IMR-90 (cell line): ENCODE data around the gene PDC. TPM values are rescaled to one million over a fixed set of nuclear protein-coding genes. Genes with fewer than 3 reads are reported as not detected.

Experiments used
- ATAC-seq: fragments of 200-7000 bp; cut with Tn5 transposase; 2 replicates; pipeline ENCODE4 v1.9.1; 2020; ENCODE audit warnings: low read depth, mild to moderate bottlenecking, moderate library complexity
- BruUV-seq: library from RNA; stranded (reverse); fragments of 400-500 nt; replicated peaks from 2 replicates; lab custom pipeline; 2021; lab: Mats Ljungman, UMichigan
- CTCF ChIA-PET: fragments of 300-600 bp; formaldehyde crosslinking; extraction: SDS; loops from one replicate; lab custom pipeline; 2021; ENCODE audit warnings: antibody characterized with exemption; lab: Yijun Ruan, JAX
- POLR2A ChIA-PET: fragments of 300-600 bp; sonication (Branson Sonifier 250); formaldehyde crosslinking; loops from one replicate; lab custom pipeline; 2022; ENCODE audit warnings: antibody characterized with exemption; ENCODE audit not compliant: unreplicated experiment; lab: Charles Lee
- DNase-seq: peaks from one replicate; pipeline ENCODE4 v3.0.0; 2013
- H2AFZ ChIP-seq: replicated peaks from 2 replicates; pipeline ENCODE3; 2013; ENCODE audit warnings: low read length, mild to moderate bottlenecking; ENCODE audit not compliant: poor library complexity
- H2AK5ac ChIP-seq: 2 replicates; pipeline ENCODE4 v1.6.1; 2013; ENCODE audit warnings: low read depth, low read length, inconsistent platforms
- H2AK9ac ChIP-seq: replicated peaks from 2 replicates; pipeline ENCODE3; 2013; ENCODE audit warnings: mild to moderate bottlenecking, low read depth, low read length, moderate library complexity; ENCODE audit not compliant: poor library complexity
- H2BK120ac ChIP-seq: 2 replicates; pipeline ENCODE4 v1.6.1; 2013; ENCODE audit warnings: low read depth, low read length, inconsistent platforms
- H2BK15ac ChIP-seq: 3 replicates; pipeline ENCODE4 v1.6.1; 2013; ENCODE audit warnings: low read depth, low read length, inconsistent platforms
- H2BK20ac ChIP-seq: 2 replicates; pipeline ENCODE4 v1.6.1; 2013; ENCODE audit warnings: low read depth, mild to moderate bottlenecking, inconsistent platforms, low read length, moderate library complexity
- H2BK5ac ChIP-seq: 2 replicates; pipeline ENCODE4 v1.6.1; 2013; ENCODE audit warnings: mild to moderate bottlenecking, low read depth, low read length, inconsistent platforms; ENCODE audit not compliant: poor library complexity, severe bottlenecking
- H3K14ac ChIP-seq: replicated peaks from 2 replicates; pipeline ENCODE4 v1.6.1; 2013; ENCODE audit warnings: low read depth, low read length, inconsistent platforms
- H3K18ac ChIP-seq: 2 replicates; pipeline ENCODE4 v1.6.1; 2013; ENCODE audit warnings: low read depth, low read length, control low read depth
- H3K23ac ChIP-seq: 2 replicates; pipeline ENCODE4 v1.6.1; 2013; ENCODE audit warnings: low read depth, low read length, inconsistent platforms
- H3K27ac ChIP-seq: 2 replicates; pipeline ENCODE4 v1.5.1; 2013; ENCODE audit warnings: mild to moderate bottlenecking, control low read depth, low read length; ENCODE audit not compliant: insufficient read depth
- H3K27me3 ChIP-seq: 2 replicates; pipeline ENCODE4 v1.6.1; 2013; ENCODE audit warnings: low read length; ENCODE audit not compliant: control insufficient read depth, insufficient read depth
- H3K36me3 ChIP-seq: 2 replicates; pipeline ENCODE4 v1.6.1; 2013; ENCODE audit warnings: low read length, mixed read lengths; ENCODE audit not compliant: control insufficient read depth, insufficient read depth
- H3K4ac ChIP-seq: 2 replicates; pipeline ENCODE4 v1.6.1; 2013; ENCODE audit warnings: low read depth, low read length, inconsistent platforms
- H3K4me1 ChIP-seq: 2 replicates; pipeline ENCODE4 v1.6.1; 2013; ENCODE audit warnings: low read length, mixed read lengths; ENCODE audit not compliant: control insufficient read depth, insufficient read depth
- H3K4me2 ChIP-seq: 2 replicates; pipeline ENCODE4 v1.6.1; 2013; ENCODE audit warnings: low read depth, mild to moderate bottlenecking, control low read depth, low read length, moderate library complexity
- H3K4me3 ChIP-seq: 2 replicates; pipeline ENCODE4 v1.5.1; 2013; ENCODE audit warnings: low read depth, mild to moderate bottlenecking, control low read depth, low read length, moderate library complexity; ENCODE audit not compliant: insufficient read depth
- H3K56ac ChIP-seq: 2 replicates; pipeline ENCODE4 v1.6.1; 2013; ENCODE audit warnings: low read length, inconsistent platforms; ENCODE audit not compliant: insufficient read depth; ENCODE audit errors: extremely low read depth
- H3K79me1 ChIP-seq, 2 experiments: 2 replicates each; pipeline ENCODE4 v1.6.1; 2013; ENCODE audit warnings: low read length in 2 of 2, inconsistent platforms in 1 of 2, low read depth in 1 of 2
- H3K9ac ChIP-seq: 2 replicates; pipeline ENCODE4 v1.6.1; 2013; ENCODE audit warnings: low read depth, low read length, control low read depth
- H3K9me1 ChIP-seq: 2 replicates; pipeline ENCODE4 v1.6.1; 2013; ENCODE audit warnings: low read length, inconsistent platforms; ENCODE audit not compliant: insufficient read depth
- H3K9me3 ChIP-seq: 2 replicates; pipeline ENCODE4 v1.6.1; 2013; ENCODE audit warnings: low read length; ENCODE audit not compliant: control insufficient read depth, insufficient read depth
- H4K20me1 ChIP-seq: 2 replicates; pipeline ENCODE4 v1.6.1; 2013; ENCODE audit warnings: low read length, inconsistent platforms; ENCODE audit not compliant: insufficient read depth
- H4K5ac ChIP-seq: 2 replicates; pipeline ENCODE4 v1.6.1; 2013; ENCODE audit warnings: mild to moderate bottlenecking, low read depth, low read length, control low read depth
- H4K8ac ChIP-seq, 2 experiments: 2 replicates each; pipeline ENCODE4 v1.6.1; 2013; ENCODE audit warnings: low read depth in 2 of 2, low read length in 2 of 2, control low read depth in 1 of 2, inconsistent platforms in 1 of 2
- H4K91ac ChIP-seq: 2 replicates; pipeline ENCODE4 v1.6.1; 2013; ENCODE audit warnings: low read depth, low read length, inconsistent platforms; ENCODE audit not compliant: insufficient read depth
- CEBPB ChIP-seq: IDR thresholded peaks from 2 replicates; pipeline ENCODE4 v1.6.1; 2012; ENCODE audit warnings: low read depth, low read length, improper control_type of control experiment
- MAZ ChIP-seq: IDR thresholded peaks from 2 replicates; pipeline ENCODE4 v1.6.1; 2012; ENCODE audit warnings: low read depth, mild to moderate bottlenecking, low read length, improper control_type of control experiment, moderate library complexity, borderline replicate concordance
- WGBS, 2 experiments: methylation state at CpG; one replicate each; pipeline versions ENCODE4 v1.1.5 to v1.1.7; 2013; ENCODE audit warnings: missing lambda C conversion rate in 2 of 2; ENCODE audit not compliant: insufficient read length in 1 of 2; ENCODE audit errors: extremely low coverage in 2 of 2; 5-methylcytosine and 5-hydroxymethylcytosine counted together
- dilution Hi-C: fragments of 300-500 bp; cut with HindIII; formaldehyde crosslinking; loops from one replicate; pipeline ENCODE4 v1.14.3; 2018; ENCODE audit warnings: low sequenced_read_pairs; ENCODE audit not compliant: unreplicated experiment
- in situ Hi-C: fragments of 300-500 bp; cut with MboI; formaldehyde crosslinking; loops from 3 replicates; pipeline ENCODE4 v1.14.3; 2019; ENCODE audit warnings: low sequenced_read_pairs, inconsistent platforms, mixed read lengths
- intact Hi-C: fragments of 100-400 bp; cut with micrococcal nuclease; formaldehyde crosslinking; loops from 2 replicates; pipeline ENCODE4 v1.10.0; 2022
- polyA plus RNA-seq, 3 experiments: library from polyadenylated mRNA; depleted of rRNA; stranded (reverse); fragments of >200 nt; gene quantifications; 2 replicates each; pipeline ENCODE4 v1.2.3, GENCODE V29; 2012; ENCODE audit warnings: low replicate concordance in 1 of 3
- total RNA-seq: library from RNA; depleted of rRNA; stranded (reverse); fragments of >200 nt; gene quantifications from 2 replicates; pipeline ENCODE4 v1.2.3, GENCODE V29; 2012

Gene PDC
- total and polyA plus RNA-seq, 2 of the 4 experiments (the other 2 are of a cell fraction), result not detected

DNA sequence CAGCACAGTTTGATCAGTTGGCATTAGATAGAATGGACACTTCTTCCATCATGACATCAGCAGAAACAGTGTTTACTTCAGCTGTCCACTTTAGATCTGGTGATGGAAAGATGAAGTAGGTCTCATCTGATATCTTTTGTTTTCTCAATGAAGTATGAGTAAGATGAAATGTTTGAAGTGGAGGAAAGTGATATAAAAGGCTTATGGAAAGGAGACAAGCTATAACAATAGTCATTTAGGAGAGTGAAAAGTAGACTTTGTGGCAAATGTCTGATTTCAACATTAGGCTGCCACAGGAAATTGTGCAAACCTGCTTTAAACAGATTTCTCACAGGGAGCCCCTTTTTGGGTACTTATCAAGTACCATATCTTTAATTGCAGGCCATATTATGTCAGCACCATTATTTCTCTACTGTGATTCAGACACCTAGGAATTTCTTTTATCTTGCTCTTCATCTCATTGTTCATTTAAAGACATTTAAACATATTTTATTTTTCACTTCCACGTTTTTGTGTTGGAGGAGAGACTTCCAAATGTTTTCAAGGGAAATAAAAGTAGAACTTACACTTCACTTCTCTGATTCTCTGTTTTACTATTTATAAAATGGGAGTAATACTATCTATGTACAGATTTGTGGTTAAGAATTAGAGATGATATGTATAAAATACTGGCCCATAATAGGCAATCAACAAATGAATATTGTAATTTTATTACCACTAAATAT is 18.1 kb downstream of the PDC start:
- H2BK5ac ChIP-seq, result no peak overlapping the region
- no peak overlapping the region for H3K27ac ChIP-seq
- intact Hi-C loops (no loop called here), dilution Hi-C loops (no loop called here), in situ Hi-C loops (no loop called here)
- no peak overlapping the region for H4K91ac ChIP-seq
- H3K23ac ChIP-seq, result no peak overlapping the region
- no peak overlapping the region for H3K4ac ChIP-seq
- no peaks in the 10 kb centered on the region for H3K9me1 ChIP-seq
- H3K4me1 ChIP-seq, result no peaks in the 10 kb centered on the region
- no peaks in the 10 kb centered on the region for H3K27me3 ChIP-seq
- H4K5ac ChIP-seq, result no peak overlapping the region
- ChIA-PET POLR2A (no interaction called here), CTCF (interaction anchor here (0.6 kb wide), 1 partner anchor 237 kb away, joined by 4 read pairs; no protein-coding TSS in a partner anchor)
- no peaks in the 10 kb centered on the region for H3K79me1 ChIP-seq
- TF ChIP-seq CEBPB, result peak; percentile 50; the same call in 1 of the 2 replicates
- no peak for TF ChIP-seq MAZ
- no peak overlapping the region for H2AK5ac ChIP-seq
- H2BK20ac ChIP-seq, result no peak overlapping the region
- no peak overlapping the region for H3K9ac ChIP-seq
- H3K4me2 ChIP-seq, result no peak overlapping the region; the same call in 1 of the 2 replicates
- H2AFZ ChIP-seq, result no peak overlapping the region
- DNase-seq, result peak; percentile 18
- no peak overlapping the region for H4K8ac ChIP-seq
- H3K18ac ChIP-seq, result no peak overlapping the region
- no peak overlapping the region for H2BK120ac ChIP-seq
- no TSS peak for BruUV-seq
- ATAC-seq, result no peak
- WGBS, 2 experiments, result no CpG with 5 or more reads among the region's 1 CpG
- H3K9me3 ChIP-seq, result no peaks in the 10 kb centered on the region
- no peak overlapping the region for H3K4me3 ChIP-seq
- H2BK15ac ChIP-seq, result no peak overlapping the region
- no peak overlapping the region for H3K14ac ChIP-seq
- no peak overlapping the region for H3K56ac ChIP-seq
- H4K20me1 ChIP-seq, result no peaks in the 10 kb centered on the region
- H3K36me3 ChIP-seq, result no peaks in the 10 kb centered on the region
- no peak overlapping the region for H2AK9ac ChIP-seq
